H1 (cell line): ENCODE measurements around the gene TM4SF18. TPM values are rescaled to one million over a fixed set of nuclear protein-coding genes. Genes with fewer than 3 reads are reported as not detected.

ENCODE experiments used
- ATF3 ChIP-seq: IDR thresholded peaks from 2 replicates; pipeline ENCODE4 v1.6.1; 2011; ENCODE audit warnings: low read depth, mild to moderate bottlenecking, low read length; ENCODE audit not compliant: insufficient read depth
- BACH1 ChIP-seq: IDR thresholded peaks from 2 replicates; pipeline ENCODE4 v1.6.1; 2012; ENCODE audit warnings: low read length, improper control_type of control experiment
- CBX8 ChIP-seq: fragments of 300-800, 300-1000 bp; sonication (generic); IDR thresholded peaks from 2 replicates; pipeline ENCODE4 v1.7.1; 2016; ENCODE audit warnings: low read depth, low read length, borderline replicate concordance
- CTCF ChIP-seq, 3 experiments: IDR thresholded peaks; 1 replicate in 2 of 3; 2 replicates in 1 of 3; pipeline versions ENCODE4 v1.5.1 to v1.6.1; 2011; ENCODE audit warnings: low read length in 3 of 3, mild to moderate bottlenecking in 3 of 3, inconsistent platforms in 2 of 3, low read depth in 1 of 3, moderate library complexity in 1 of 3; ENCODE audit not compliant: insufficient read depth in 1 of 3; ENCODE audit errors: control extremely low read depth in 1 of 3
- JUND ChIP-seq: IDR thresholded peaks from 2 replicates; pipeline ENCODE4 v1.6.1; 2011; ENCODE audit warnings: mild to moderate bottlenecking, improper control_type of control experiment, low read length
- polyA plus RNA-seq, 7 experiments: library from polyadenylated mRNA; depleted of rRNA in 3 of 7; stranded (reverse) in 5 of 7; unstranded in 2 of 7; fragments of >200 nt in 5 of 7; fragments of 200-250 nt in 2 of 7; gene quantifications; 1 replicate in 5 of 7; 2 replicates in 1 of 7; 4 replicates in 1 of 7; pipeline versions ENCODE4 v1.2.1 to v1.2.3, GENCODE V29; 2011 to 2013; ENCODE audit warnings: missing spikeins in 2 of 7, mixed read lengths in 2 of 7
- total RNA-seq: library from RNA; stranded (reverse); fragmentation: NEBNext Ultra II Directional; extraction: Animal tissue kit (Norgen Biotek cat#: 25700); gene quantifications from 2 replicates; pipeline ENCODE4 v1.2.1, GENCODE V29; 2021
- TF ChIP-seq, protein P1 (sequence below): fragments of 300-600 bp; sonication (generic); IDR thresholded peaks from 2 replicates; pipeline ENCODE4 v1.7.1; 2012; ENCODE audit warnings: low read length, moderate library complexity, mild to moderate bottlenecking, inconsistent platforms; ENCODE audit not compliant: insufficient replicate concordance

TM4SF18 gene
- total and polyA plus RNA-seq, 2 of the 8 experiments (the other 6 are each of a cell fraction or from before 2014, with no cell fraction given): 2.9 to 13.6 TPM

- TF ChIP-seq ATF3 (no peak), CBX8 (no peak), BACH1 (no peak), JUND (no peak), CTCF (IDR thresholded peaks at IDR 0.05; ENCODE audit: control extremely low read depth in 1 of 3, insufficient read depth in 1 of 3, low read depth in 1 of 3, low read length in 3 of 3) (no peak)
- TF ChIP-seq, protein P1, sequence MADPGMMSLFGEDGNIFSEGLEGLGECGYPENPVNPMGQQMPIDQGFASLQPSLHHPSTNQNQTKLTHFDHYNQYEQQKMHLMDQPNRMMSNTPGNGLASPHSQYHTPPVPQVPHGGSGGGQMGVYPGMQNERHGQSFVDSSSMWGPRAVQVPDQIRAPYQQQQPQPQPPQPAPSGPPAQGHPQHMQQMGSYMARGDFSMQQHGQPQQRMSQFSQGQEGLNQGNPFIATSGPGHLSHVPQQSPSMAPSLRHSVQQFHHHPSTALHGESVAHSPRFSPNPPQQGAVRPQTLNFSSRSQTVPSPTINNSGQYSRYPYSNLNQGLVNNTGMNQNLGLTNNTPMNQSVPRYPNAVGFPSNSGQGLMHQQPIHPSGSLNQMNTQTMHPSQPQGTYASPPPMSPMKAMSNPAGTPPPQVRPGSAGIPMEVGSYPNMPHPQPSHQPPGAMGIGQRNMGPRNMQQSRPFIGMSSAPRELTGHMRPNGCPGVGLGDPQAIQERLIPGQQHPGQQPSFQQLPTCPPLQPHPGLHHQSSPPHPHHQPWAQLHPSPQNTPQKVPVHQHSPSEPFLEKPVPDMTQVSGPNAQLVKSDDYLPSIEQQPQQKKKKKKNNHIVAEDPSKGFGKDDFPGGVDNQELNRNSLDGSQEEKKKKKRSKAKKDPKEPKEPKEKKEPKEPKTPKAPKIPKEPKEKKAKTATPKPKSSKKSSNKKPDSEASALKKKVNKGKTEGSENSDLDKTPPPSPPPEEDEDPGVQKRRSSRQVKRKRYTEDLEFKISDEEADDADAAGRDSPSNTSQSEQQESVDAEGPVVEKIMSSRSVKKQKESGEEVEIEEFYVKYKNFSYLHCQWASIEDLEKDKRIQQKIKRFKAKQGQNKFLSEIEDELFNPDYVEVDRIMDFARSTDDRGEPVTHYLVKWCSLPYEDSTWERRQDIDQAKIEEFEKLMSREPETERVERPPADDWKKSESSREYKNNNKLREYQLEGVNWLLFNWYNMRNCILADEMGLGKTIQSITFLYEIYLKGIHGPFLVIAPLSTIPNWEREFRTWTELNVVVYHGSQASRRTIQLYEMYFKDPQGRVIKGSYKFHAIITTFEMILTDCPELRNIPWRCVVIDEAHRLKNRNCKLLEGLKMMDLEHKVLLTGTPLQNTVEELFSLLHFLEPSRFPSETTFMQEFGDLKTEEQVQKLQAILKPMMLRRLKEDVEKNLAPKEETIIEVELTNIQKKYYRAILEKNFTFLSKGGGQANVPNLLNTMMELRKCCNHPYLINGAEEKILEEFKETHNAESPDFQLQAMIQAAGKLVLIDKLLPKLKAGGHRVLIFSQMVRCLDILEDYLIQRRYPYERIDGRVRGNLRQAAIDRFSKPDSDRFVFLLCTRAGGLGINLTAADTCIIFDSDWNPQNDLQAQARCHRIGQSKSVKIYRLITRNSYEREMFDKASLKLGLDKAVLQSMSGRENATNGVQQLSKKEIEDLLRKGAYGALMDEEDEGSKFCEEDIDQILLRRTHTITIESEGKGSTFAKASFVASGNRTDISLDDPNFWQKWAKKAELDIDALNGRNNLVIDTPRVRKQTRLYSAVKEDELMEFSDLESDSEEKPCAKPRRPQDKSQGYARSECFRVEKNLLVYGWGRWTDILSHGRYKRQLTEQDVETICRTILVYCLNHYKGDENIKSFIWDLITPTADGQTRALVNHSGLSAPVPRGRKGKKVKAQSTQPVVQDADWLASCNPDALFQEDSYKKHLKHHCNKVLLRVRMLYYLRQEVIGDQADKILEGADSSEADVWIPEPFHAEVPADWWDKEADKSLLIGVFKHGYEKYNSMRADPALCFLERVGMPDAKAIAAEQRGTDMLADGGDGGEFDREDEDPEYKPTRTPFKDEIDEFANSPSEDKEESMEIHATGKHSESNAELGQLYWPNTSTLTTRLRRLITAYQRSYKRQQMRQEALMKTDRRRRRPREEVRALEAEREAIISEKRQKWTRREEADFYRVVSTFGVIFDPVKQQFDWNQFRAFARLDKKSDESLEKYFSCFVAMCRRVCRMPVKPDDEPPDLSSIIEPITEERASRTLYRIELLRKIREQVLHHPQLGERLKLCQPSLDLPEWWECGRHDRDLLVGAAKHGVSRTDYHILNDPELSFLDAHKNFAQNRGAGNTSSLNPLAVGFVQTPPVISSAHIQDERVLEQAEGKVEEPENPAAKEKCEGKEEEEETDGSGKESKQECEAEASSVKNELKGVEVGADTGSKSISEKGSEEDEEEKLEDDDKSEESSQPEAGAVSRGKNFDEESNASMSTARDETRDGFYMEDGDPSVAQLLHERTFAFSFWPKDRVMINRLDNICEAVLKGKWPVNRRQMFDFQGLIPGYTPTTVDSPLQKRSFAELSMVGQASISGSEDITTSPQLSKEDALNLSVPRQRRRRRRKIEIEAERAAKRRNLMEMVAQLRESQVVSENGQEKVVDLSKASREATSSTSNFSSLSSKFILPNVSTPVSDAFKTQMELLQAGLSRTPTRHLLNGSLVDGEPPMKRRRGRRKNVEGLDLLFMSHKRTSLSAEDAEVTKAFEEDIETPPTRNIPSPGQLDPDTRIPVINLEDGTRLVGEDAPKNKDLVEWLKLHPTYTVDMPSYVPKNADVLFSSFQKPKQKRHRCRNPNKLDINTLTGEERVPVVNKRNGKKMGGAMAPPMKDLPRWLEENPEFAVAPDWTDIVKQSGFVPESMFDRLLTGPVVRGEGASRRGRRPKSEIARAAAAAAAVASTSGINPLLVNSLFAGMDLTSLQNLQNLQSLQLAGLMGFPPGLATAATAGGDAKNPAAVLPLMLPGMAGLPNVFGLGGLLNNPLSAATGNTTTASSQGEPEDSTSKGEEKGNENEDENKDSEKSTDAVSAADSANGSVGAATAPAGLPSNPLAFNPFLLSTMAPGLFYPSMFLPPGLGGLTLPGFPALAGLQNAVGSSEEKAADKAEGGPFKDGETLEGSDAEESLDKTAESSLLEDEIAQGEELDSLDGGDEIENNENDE: no peak
Measured at GRCh38 chr3:149375501-149376196, 42.2 kb upstream of the TM4SF18 start (continued).
